ENCODE results near the gene LRRC27. TPM values are rescaled to one million over a fixed set of nuclear protein-coding genes. Genes with fewer than 3 reads are reported as not detected.

Gene LRRC27
- total RNA-seq, 4 donors from 2014 or later = 5.9 to 69.5 (median 8.3) TPM; not detected in 1

GRCh38 chr10:132418527-132419416, 86.8 kb downstream of the LRRC27 start:
- Histone ChIP-seq H3K27ac (peak overlapping the region; percentile 92 to 98 (median 97)), H3K36me3 (no peaks in the 10 kb centered on the region), H3K9me3 (no peaks in the 10 kb centered on the region), H3K4me1 (peaks cover 50 to 82% (median 73%) of the 10 kb centered on the region in 4 donors), H3K4me3 (no peak overlapping the region), H3K27me3 (no peaks in the 10 kb centered on the region)
- peak; percentile 93 for DNase-seq
- in situ Hi-C loops (cut with MboI; ENCODE audit: low pct_ligation_motif_present in 1 of 4, low pct_unique_long_range_greater_than_20kb in 1 of 4, low sequenced_read_pairs in 3 of 4) (no loop called here), intact Hi-C loops (cut with DNase I; ENCODE audit: low total_unique reads) (no loop called here)
- TF ChIP-seq, protein P1, sequence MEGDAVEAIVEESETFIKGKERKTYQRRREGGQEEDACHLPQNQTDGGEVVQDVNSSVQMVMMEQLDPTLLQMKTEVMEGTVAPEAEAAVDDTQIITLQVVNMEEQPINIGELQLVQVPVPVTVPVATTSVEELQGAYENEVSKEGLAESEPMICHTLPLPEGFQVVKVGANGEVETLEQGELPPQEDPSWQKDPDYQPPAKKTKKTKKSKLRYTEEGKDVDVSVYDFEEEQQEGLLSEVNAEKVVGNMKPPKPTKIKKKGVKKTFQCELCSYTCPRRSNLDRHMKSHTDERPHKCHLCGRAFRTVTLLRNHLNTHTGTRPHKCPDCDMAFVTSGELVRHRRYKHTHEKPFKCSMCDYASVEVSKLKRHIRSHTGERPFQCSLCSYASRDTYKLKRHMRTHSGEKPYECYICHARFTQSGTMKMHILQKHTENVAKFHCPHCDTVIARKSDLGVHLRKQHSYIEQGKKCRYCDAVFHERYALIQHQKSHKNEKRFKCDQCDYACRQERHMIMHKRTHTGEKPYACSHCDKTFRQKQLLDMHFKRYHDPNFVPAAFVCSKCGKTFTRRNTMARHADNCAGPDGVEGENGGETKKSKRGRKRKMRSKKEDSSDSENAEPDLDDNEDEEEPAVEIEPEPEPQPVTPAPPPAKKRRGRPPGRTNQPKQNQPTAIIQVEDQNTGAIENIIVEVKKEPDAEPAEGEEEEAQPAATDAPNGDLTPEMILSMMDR (IDR thresholded peaks at IDR 0.05) = peak in 1 of 5 experiments; percentile 13
- TF ChIP-seq POLR2A (IDR thresholded peaks at IDR 0.05) (peak; percentile 94), EP300 (IDR thresholded peaks at IDR 0.05; ENCODE audit: low read depth) (no peak), POLR2AphosphoS5 (IDR thresholded peaks at IDR 0.05) (peak; percentile 88 to 97 (median 94))
- 44% methylated on average over 11 of the region's 18 CpGs; no CpG with 5 or more reads in 1 of the 2 donors for WGBS, 2 donors (ENCODE audit: low coverage in 1 of 2)

GRCh38 chr10:132419538-132420468, 87.8 kb downstream of the LRRC27 start:
- TF ChIP-seq POLR2A (IDR thresholded peaks at IDR 0.05) (no peak), POLR2AphosphoS5 (IDR thresholded peaks at IDR 0.05) (no peak), EP300 (IDR thresholded peaks at IDR 0.05; ENCODE audit: low read depth) (no peak)
- TF ChIP-seq, protein P1 (IDR thresholded peaks at IDR 0.05) = peak in 1 of 5 experiments; percentile 31
- H3K4me3 ChIP-seq = no peak overlapping the region
- peak overlapping the region; percentile 92 to 98 (median 97) for H3K27ac ChIP-seq
- intact Hi-C loops (cut with DNase I; ENCODE audit: low total_unique reads) = no loop called here
- no peaks in the 10 kb centered on the region for H3K9me3 ChIP-seq
- H3K36me3 ChIP-seq = no peaks in the 10 kb centered on the region
- H3K4me1 ChIP-seq = peaks cover 50 to 79% (median 70%) of the 10 kb centered on the region in 4 donors
- no peak for DNase-seq
- 68 to 80% methylated on average over 1 to 24 of the region's 25 CpGs for WGBS, 2 donors (ENCODE audit: low coverage in 1 of 2)
- no peaks in the 10 kb centered on the region for H3K27me3 ChIP-seq
- in situ Hi-C loops (cut with MboI; ENCODE audit: low pct_ligation_motif_present in 1 of 4, low pct_unique_long_range_greater_than_20kb in 1 of 4, low sequenced_read_pairs in 3 of 4) = no loop called here

DNA sequence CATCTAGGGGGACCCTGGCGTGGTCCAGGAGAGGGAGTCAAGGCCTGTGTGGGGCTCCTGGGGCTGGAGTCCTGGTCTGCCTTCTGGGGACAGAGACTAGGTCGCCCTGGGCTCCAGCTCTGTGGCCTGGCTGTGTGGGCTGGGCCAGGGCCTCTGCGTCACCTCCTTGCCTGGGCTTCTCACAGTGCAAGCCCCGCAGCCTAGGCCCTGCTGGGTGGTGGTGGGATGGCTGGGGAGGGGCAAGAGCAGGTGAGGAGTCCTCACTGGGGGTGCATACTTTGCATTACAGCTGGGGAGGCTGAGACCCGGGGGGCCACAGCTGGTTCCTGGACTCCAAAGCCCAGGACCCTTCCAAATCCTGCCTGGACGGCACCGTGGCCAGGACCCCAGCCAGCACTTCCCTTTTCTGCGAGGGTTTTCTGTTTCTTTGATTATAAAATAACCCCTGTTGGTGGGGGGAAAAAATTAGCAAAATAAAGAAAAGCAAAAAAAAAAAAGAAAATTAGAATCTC, 88.5 kb downstream of the LRRC27 start:
- in situ Hi-C loops (cut with MboI; ENCODE audit: low pct_ligation_motif_present in 1 of 4, low pct_unique_long_range_greater_than_20kb in 1 of 4, low sequenced_read_pairs in 3 of 4) (no loop called here), intact Hi-C loops (cut with DNase I; ENCODE audit: low total_unique reads) (no loop called here)

More for the DNA sequence above, 88.5 kb downstream of the LRRC27 start:
- Histone ChIP-seq H3K9me3 (no peaks in the 10 kb centered on the region), H3K4me3 (no peak overlapping the region), H3K27me3 (no peaks in the 10 kb centered on the region), H3K4me1 (peaks cover 50 to 79% (median 70%) of the 10 kb centered on the region in 4 donors), H3K36me3 (no peaks in the 10 kb centered on the region), H3K27ac (peak overlapping the region; percentile 92 to 98 (median 97))
- TF ChIP-seq, protein P1 (IDR thresholded peaks at IDR 0.05) = peak in 2 of 5 experiments; percentile 14 to 23
- no peak for TF ChIP-seq POLR2A (IDR thresholded peaks at IDR 0.05)
- no peak for TF ChIP-seq POLR2AphosphoS5 (IDR thresholded peaks at IDR 0.05)
- TF ChIP-seq EP300 (IDR thresholded peaks at IDR 0.05; ENCODE audit: low read depth) = no peak
- DNase-seq = no peak
- 55% methylated on average over 7 of the region's 8 CpGs; no CpG with 5 or more reads in 1 of the 2 donors for WGBS, 2 donors (ENCODE audit: low coverage in 1 of 2)

All from transverse colon (tissue), 4 donors.